Thyroid gland (tissue), 4 donors: ENCODE measurements around the gene ACADSB.
A peak's percentile ranks its signal among the peaks of the same experiment; 100 is the strongest.

Source experiments
- POLR2A ChIP-seq, 2 donors: fragments of 450-650 bp; IDR thresholded peaks; one replicate each; pipeline ENCODE4 v1.6.1; 2017; ENCODE audit warnings: antibody characterized with exemption in 2 of 2, mild to moderate bottlenecking in 2 of 2, moderate library complexity in 1 of 2
- TF ChIP-seq, protein P1 (sequence below), 6 experiments: fragments of 200-600 bp in 3 of 6; fragments of 450-650 bp in 3 of 6; sonication (generic) in 3 of 6; IDR thresholded peaks; one replicate each; pipeline ENCODE4 v1.5.1; 2016 to 2019; ENCODE audit warnings: antibody characterized with exemption in 6 of 6, mild to moderate bottlenecking in 2 of 6, inconsistent platforms in 1 of 6, moderate library complexity in 1 of 6

DNA sequence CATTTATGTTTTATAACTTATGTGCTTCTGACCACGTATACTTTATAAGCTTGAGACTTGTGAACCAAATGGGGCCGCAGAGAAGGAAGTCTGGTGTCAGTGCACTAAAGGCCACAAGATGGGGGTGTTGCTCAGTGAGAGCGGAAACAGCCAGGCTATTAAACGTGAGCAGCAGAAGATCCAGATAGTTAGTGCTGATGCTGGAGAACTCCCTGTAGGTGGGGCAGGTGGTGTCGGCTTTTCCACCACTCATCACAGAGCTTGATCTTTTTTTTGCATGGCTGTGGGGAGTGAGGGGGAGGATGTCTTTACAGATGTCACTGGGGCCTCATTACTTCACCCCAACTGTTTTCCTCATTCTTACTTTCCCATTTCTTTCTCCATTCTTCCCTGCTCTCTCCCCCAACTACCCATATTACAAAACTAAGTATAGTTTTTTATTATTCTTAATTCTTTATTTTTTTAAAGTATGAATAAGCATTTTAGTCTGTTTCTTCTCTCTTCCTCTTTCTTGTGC is 34.7 kb downstream of the ACADSB start:
- no peak for TF ChIP-seq POLR2A (IDR thresholded peaks at IDR 0.05)
- TF ChIP-seq, protein P1, sequence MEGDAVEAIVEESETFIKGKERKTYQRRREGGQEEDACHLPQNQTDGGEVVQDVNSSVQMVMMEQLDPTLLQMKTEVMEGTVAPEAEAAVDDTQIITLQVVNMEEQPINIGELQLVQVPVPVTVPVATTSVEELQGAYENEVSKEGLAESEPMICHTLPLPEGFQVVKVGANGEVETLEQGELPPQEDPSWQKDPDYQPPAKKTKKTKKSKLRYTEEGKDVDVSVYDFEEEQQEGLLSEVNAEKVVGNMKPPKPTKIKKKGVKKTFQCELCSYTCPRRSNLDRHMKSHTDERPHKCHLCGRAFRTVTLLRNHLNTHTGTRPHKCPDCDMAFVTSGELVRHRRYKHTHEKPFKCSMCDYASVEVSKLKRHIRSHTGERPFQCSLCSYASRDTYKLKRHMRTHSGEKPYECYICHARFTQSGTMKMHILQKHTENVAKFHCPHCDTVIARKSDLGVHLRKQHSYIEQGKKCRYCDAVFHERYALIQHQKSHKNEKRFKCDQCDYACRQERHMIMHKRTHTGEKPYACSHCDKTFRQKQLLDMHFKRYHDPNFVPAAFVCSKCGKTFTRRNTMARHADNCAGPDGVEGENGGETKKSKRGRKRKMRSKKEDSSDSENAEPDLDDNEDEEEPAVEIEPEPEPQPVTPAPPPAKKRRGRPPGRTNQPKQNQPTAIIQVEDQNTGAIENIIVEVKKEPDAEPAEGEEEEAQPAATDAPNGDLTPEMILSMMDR (IDR thresholded peaks at IDR 0.05), result peak in 3 of 6 experiments; percentile 26 to 51 (median 29)
